Prostate gland (tissue), 2 donors: Measurements from ENCODE around the gene USP15.

Experiments
- POLR2A ChIP-seq: fragments of 450-650 bp; IDR thresholded peaks from one replicate; pipeline ENCODE4 v1.6.1; 2016; ENCODE audit warnings: antibody characterized with exemption, mild to moderate bottlenecking
- TF ChIP-seq, protein P1 (sequence below), 4 experiments: fragments of 200-600 bp in 2 of 4; fragments of 450-650 bp in 2 of 4; sonication (generic) in 2 of 4; IDR thresholded peaks; 1 replicate in 3 of 4; 2 replicates in 1 of 4; pipeline ENCODE4 v1.5.1; 2016 to 2019; ENCODE audit warnings: antibody characterized with exemption in 4 of 4, mild to moderate bottlenecking in 2 of 4, moderate library complexity in 2 of 4

DNA sequence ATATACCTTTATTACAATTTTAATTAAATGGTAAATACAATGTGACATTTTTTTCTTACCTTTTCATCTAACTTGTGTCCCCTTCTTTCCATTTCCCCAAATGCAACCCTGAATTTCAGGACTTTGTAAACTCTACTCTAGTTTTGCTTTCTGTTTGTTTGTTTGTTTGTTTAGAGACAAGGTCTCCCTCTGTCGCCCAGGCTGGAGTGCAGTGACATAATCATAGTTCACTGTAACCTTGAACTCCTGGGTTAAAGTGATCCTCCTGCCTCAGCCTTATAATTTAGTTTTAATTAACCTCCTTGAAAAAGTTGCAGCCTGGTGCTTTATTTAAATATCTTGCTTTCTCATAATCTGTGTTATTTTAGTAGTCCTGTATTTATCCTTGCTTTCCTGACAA, 147.4 kb downstream of the USP15 start:
- TF ChIP-seq, protein P1, sequence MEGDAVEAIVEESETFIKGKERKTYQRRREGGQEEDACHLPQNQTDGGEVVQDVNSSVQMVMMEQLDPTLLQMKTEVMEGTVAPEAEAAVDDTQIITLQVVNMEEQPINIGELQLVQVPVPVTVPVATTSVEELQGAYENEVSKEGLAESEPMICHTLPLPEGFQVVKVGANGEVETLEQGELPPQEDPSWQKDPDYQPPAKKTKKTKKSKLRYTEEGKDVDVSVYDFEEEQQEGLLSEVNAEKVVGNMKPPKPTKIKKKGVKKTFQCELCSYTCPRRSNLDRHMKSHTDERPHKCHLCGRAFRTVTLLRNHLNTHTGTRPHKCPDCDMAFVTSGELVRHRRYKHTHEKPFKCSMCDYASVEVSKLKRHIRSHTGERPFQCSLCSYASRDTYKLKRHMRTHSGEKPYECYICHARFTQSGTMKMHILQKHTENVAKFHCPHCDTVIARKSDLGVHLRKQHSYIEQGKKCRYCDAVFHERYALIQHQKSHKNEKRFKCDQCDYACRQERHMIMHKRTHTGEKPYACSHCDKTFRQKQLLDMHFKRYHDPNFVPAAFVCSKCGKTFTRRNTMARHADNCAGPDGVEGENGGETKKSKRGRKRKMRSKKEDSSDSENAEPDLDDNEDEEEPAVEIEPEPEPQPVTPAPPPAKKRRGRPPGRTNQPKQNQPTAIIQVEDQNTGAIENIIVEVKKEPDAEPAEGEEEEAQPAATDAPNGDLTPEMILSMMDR (IDR thresholded peaks at IDR 0.05) = no peak
- TF ChIP-seq POLR2A = no peak
